OCI-LY1 (cell line): ENCODE measurements around the gene CPNE7.

Experiments used
- CTCF ChIP-seq: fragments of 200-600 bp; sonication (generic), shearing (Covaris generic); IDR thresholded peaks from 2 replicates; pipeline ENCODE4 v1.5.1; 2017; ENCODE audit warnings: mild to moderate bottlenecking, antibody characterized with exemption, low read length, moderate library complexity, mixed read lengths
- EZH2 ChIP-seq: fragments of 200-600 bp; sonication (generic), shearing (Covaris generic); IDR thresholded peaks from 2 replicates; pipeline ENCODE4 v1.8.0; 2017; ENCODE audit warnings: borderline replicate concordance, mixed run types, mild to moderate bottlenecking, antibody characterized with exemption, low read length, moderate library complexity, mixed read lengths

GRCh38 chr16:89552329-89552728 lies 23.2 kb upstream of the CPNE7 start:
- TF ChIP-seq CTCF (no peak), EZH2 (no peak)
